SK-N-SH (cell line): ENCODE results near the gene BCL11B.

ENCODE experiments used
- GABPA ChIP-seq: IDR thresholded peaks from 2 replicates; pipeline ENCODE4 v1.4.0; 2012; ENCODE audit warnings: low read depth, mild to moderate bottlenecking
- RCOR1 ChIP-seq: fragments of 150-350 bp; IDR thresholded peaks from 2 replicates; pipeline ENCODE4 v1.6.1; 2017; ENCODE audit warnings: antibody characterized with exemption, low read length
- TF ChIP-seq, protein P1 (sequence below): IDR thresholded peaks from 2 replicates; pipeline ENCODE4 v1.4.0; 2012; ENCODE audit warnings: low read depth, borderline replicate concordance
- TF ChIP-seq, protein P2 (sequence below): fragments of 200-600 bp; sonication (generic); IDR thresholded peaks from 2 replicates; pipeline ENCODE4 v1.6.1; 2017; ENCODE audit warnings: antibody characterized with exemption, mild to moderate bottlenecking, moderate library complexity

DNA sequence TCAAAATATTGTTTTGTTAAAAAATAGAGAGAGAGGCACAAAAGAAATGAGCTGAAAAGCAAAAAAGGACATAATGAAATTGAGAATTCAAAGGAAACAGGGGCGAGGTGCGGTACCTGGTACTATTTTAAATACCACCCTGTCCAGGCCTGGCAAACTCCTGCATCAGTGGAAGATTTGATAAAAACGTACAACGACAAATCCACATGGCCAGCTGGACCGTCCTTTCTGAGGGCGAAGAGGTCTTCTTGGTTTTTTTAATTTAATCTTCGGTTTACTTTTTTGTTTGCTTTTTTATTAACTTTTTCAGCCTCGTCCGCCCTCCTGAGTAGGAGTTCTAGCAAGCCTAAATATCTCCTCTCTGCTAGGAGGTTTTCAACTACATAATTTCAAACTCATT lies 11.9 kb downstream of the BCL11B start:
- TF ChIP-seq RCOR1 (no peak), GABPA (no peak)
- TF ChIP-seq, protein P1, sequence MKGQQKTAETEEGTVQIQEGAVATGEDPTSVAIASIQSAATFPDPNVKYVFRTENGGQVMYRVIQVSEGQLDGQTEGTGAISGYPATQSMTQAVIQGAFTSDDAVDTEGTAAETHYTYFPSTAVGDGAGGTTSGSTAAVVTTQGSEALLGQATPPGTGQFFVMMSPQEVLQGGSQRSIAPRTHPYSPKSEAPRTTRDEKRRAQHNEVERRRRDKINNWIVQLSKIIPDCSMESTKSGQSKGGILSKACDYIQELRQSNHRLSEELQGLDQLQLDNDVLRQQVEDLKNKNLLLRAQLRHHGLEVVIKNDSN: no peak
- TF ChIP-seq, protein P2, sequence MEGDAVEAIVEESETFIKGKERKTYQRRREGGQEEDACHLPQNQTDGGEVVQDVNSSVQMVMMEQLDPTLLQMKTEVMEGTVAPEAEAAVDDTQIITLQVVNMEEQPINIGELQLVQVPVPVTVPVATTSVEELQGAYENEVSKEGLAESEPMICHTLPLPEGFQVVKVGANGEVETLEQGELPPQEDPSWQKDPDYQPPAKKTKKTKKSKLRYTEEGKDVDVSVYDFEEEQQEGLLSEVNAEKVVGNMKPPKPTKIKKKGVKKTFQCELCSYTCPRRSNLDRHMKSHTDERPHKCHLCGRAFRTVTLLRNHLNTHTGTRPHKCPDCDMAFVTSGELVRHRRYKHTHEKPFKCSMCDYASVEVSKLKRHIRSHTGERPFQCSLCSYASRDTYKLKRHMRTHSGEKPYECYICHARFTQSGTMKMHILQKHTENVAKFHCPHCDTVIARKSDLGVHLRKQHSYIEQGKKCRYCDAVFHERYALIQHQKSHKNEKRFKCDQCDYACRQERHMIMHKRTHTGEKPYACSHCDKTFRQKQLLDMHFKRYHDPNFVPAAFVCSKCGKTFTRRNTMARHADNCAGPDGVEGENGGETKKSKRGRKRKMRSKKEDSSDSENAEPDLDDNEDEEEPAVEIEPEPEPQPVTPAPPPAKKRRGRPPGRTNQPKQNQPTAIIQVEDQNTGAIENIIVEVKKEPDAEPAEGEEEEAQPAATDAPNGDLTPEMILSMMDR: no peak
